Midbrain (tissue), 1 donor: ENCODE measurements around the gene SSRP1.
"Not testable (repeated sequence)": the region's sequence is repeated elsewhere in the genome, so short reads cannot be mapped to it uniquely, and the experiment has no call there.

ENCODE experiments used
- DNase-seq: peaks from one replicate; lab custom pipeline; 2025; lab: John Stamatoyannopoulos, UW

Gene SSRP1

GRCh38 chr11:57336856-57337255 lies 1.2 kb upstream of the SSRP1 start:
- not testable (repeated sequence) for DNase-seq

- DNase-seq = no peak
Observed at GRCh38 chr11:57336111-57336666, 497 bp upstream of the SSRP1 start.

GRCh38 chr11:57335023-57335342 lies 709 bp downstream of the SSRP1 start:
- no peak for DNase-seq

GRCh38 chr11:57332694-57333440 lies 2.8 kb downstream of the SSRP1 start:
- DNase-seq = no peak

- DNase-seq = no peak
Observed at GRCh38 chr11:57331720-57332119, 4.0 kb downstream of the SSRP1 start.

- DNase-seq = no peak
Observed at GRCh38 chr11:57330029-57330428, 5.7 kb downstream of the SSRP1 start.

GRCh38 chr11:57327721-57328120 lies 8.0 kb downstream of the SSRP1 start:
- DNase-seq = no peak

GRCh38 chr11:57325735-57326048 lies 10.0 kb downstream of the SSRP1 start:
- DNase-seq = no peak

- peak; percentile 95 for DNase-seq
Observed at GRCh38 chr11:57324886-57325734, 10.6 kb downstream of the SSRP1 start, which contains the start of gene TNKS1BP1. Gene TNKS1BP1 (minus strand): TSS chr11:57324952. CDS start chr11:57321885, 3,067 bp downstream.

- DNase-seq = peak; percentile 55
Observed at GRCh38 chr11:57324154-57324885, 11.4 kb downstream of the SSRP1 start.

GRCh38 chr11:57323855-57324153 lies 11.9 kb downstream of the SSRP1 start:
- no peak for DNase-seq

GRCh38 chr11:57323167-57323854 lies 12.4 kb downstream of the SSRP1 start:
- DNase-seq = no peak

GRCh38 chr11:57322256-57323166 lies 13.2 kb downstream of the SSRP1 start:
- peak; percentile 58 for DNase-seq

GRCh38 chr11:57321388-57322255 lies 14.1 kb downstream of the SSRP1 start:
- no peak for DNase-seq

- no peak for DNase-seq
Observed at GRCh38 chr11:57320719-57321387, 14.8 kb downstream of the SSRP1 start.

- DNase-seq = no peak
Observed at GRCh38 chr11:57320067-57320718, 15.5 kb downstream of the SSRP1 start.

- DNase-seq = peak; percentile 14
Observed at GRCh38 chr11:57318178-57318577, 17.5 kb downstream of the SSRP1 start.

- no peak for DNase-seq
Observed at GRCh38 chr11:57316017-57316416, 19.7 kb downstream of the SSRP1 start.

GRCh38 chr11:57315491-57315890 lies 20.2 kb downstream of the SSRP1 start:
- no peak for DNase-seq
